Activated CD8-positive, alpha-beta memory T cell treated with anti-CD3 and anti-CD28 coated beads for 1 hour (primary cell): Measurements from ENCODE around the gene KCNQ1OT1.

ENCODE experiments used
- DNase-seq, 2 donors: peaks; one replicate each; pipeline ENCODE4 v3.0.0-alpha.2; 2020; ENCODE audit warnings: low read depth in 1 of 2; ENCODE audit errors: extremely low read depth in 1 of 2

The KCNQ1OT1 gene

GRCh38 chr11:2688381-2689231, 11.2 kb downstream of the KCNQ1OT1 start:
- DNase-seq, result no peak

- no peak for DNase-seq
These were observed 12.0 kb downstream of the KCNQ1OT1 start for GRCh38 chr11:2687782-2688191.

GRCh38 chr11:2687223-2687530, 12.6 kb downstream of the KCNQ1OT1 start:
- DNase-seq, result no peak

- DNase-seq, result no peak
These were observed 13.2 kb downstream of the KCNQ1OT1 start for GRCh38 chr11:2686360-2687222.

GRCh38 chr11:2685566-2686359, 14.0 kb downstream of the KCNQ1OT1 start:
- DNase-seq, result no peak

- no peak for DNase-seq
These were observed 14.7 kb downstream of the KCNQ1OT1 start for GRCh38 chr11:2685051-2685450.

GRCh38 chr11:2684581-2684980, 15.2 kb downstream of the KCNQ1OT1 start:
- no peak for DNase-seq

GRCh38 chr11:2683806-2684205, 16.0 kb downstream of the KCNQ1OT1 start:
- DNase-seq, result no peak

GRCh38 chr11:2681408-2682145, 18.2 kb downstream of the KCNQ1OT1 start:
- no peak for DNase-seq

- no peak for DNase-seq
These were observed 20.6 kb downstream of the KCNQ1OT1 start for GRCh38 chr11:2679011-2679676.

- DNase-seq, result no peak
These were observed 21.4 kb downstream of the KCNQ1OT1 start for GRCh38 chr11:2678396-2678795.

GRCh38 chr11:2677127-2677526, 22.7 kb downstream of the KCNQ1OT1 start:
- DNase-seq, result no peak

- DNase-seq, result no peak
These were observed 24.3 kb downstream of the KCNQ1OT1 start for GRCh38 chr11:2675540-2675939.

- no peak for DNase-seq
These were observed 25.1 kb downstream of the KCNQ1OT1 start for GRCh38 chr11:2674658-2675131.

- no peak for DNase-seq
These were observed 25.8 kb downstream of the KCNQ1OT1 start for GRCh38 chr11:2673871-2674471.

- DNase-seq, result no peak
These were observed 26.6 kb downstream of the KCNQ1OT1 start for GRCh38 chr11:2673250-2673610.

- no peak for DNase-seq
These were observed 27.1 kb downstream of the KCNQ1OT1 start for GRCh38 chr11:2672553-2673249.

- no peak for DNase-seq
These were observed 28.0 kb downstream of the KCNQ1OT1 start for GRCh38 chr11:2671748-2672147.

GRCh38 chr11:2670541-2671100, 29.2 kb downstream of the KCNQ1OT1 start:
- DNase-seq, result no peak
